Measurements from ENCODE around the gene LARP1.

- no peak for TF ChIP-seq TOE1 (IDR thresholded peaks at IDR 0.05; ENCODE audit: borderline replicate concordance)
- TF ChIP-seq TOE1 (CRISPR knock-in tag; IDR thresholded peaks at IDR 0.05; ENCODE audit: borderline replicate concordance, low read depth) = no peak
- TF ChIP-seq POLR2A (conservative IDR thresholded peaks at IDR 0.05) = no peak
- TF ChIP-seq AFF4 (CRISPR knock-in tag; IDR thresholded peaks at IDR 0.05) = no peak
- no peak for TF ChIP-seq ZNF518B (CRISPR knock-in tag; IDR thresholded peaks at IDR 0.05)
- TF ChIP-seq ZNF318 (IDR thresholded peaks at IDR 0.05; ENCODE audit: borderline replicate concordance in 1 of 2, low read depth in 1 of 2) = no peak
- TF ChIP-seq TEAD4 (IDR thresholded peaks at IDR 0.05; ENCODE audit: low read length) = peak; percentile 95
- no peak for TF ChIP-seq TEAD4 (CRISPR knock-in tag; IDR thresholded peaks at IDR 0.05; ENCODE audit: borderline replicate concordance)
- no peak for TF ChIP-seq ZNF324 (CRISPR knock-in tag; IDR thresholded peaks at IDR 0.05)
- TF ChIP-seq EP300 (IDR thresholded peaks at IDR 0.05; ENCODE audit: low read length) = peak; percentile 90
- TF ChIP-seq ZBTB11 (CRISPR knock-in tag; IDR thresholded peaks at IDR 0.05) = peak in 1 of 3 experiments; percentile 72; a peak in 2 of 6 replicates
- TF ChIP-seq MAFK (IDR thresholded peaks at IDR 0.05; ENCODE audit: low read length) = no peak
- TF ChIP-seq ZNF445 (CRISPR knock-in tag; IDR thresholded peaks at IDR 0.05; ENCODE audit: low read depth) = no peak
- no peak; the same call in 1 of the 2 replicates for TF ChIP-seq ZNF431 (CRISPR knock-in tag; IDR thresholded peaks at IDR 0.05)
- TF ChIP-seq NR1H2 (CRISPR knock-in tag; IDR thresholded peaks at IDR 0.05) = no peak
- TF ChIP-seq POLR2AphosphoS5 (IDR thresholded peaks at IDR 0.05; ENCODE audit: control insufficient read depth, insufficient read depth, low read depth, low read length) = peak; percentile 96
These were observed 85.5 kb downstream of the LARP1 start for GRCh38 chr5:154840435-154841272.
